ENCODE measurements around the gene ME2. TPM values are rescaled to one million over a fixed set of nuclear protein-coding genes. Genes with fewer than 3 reads are reported as not detected.

ME2 gene
- total RNA-seq, 2 donors from 2014 or later: 24.1 to 29.3 TPM

DNA sequence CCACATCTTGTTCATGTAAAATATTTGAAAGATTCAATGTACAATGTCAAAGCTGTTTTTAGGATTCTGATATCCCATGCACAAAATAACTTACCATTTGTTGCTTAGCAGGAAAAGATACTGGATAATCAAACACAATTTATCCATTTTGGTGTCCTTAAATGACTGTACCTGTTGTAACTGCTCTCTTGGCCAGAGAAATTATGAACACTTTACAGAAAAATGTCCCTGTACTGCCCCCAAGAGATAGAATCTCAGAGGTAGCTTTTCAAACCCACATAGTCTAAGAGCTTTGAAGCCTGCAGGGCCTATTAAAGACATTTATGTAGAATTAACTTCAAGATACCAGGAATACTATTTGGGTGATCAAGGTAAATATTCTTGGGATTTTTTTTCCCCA is 12.2 kb upstream of the ME2 start:
- H3K9me3 ChIP-seq: no peaks in the 10 kb centered on the region
- no peak overlapping the region for H3K4me3 ChIP-seq
- no peaks in the 10 kb centered on the region for H3K27me3 ChIP-seq
- no peak overlapping the region for H3K27ac ChIP-seq
- no peaks in the 10 kb centered on the region for H3K36me3 ChIP-seq (replicated peaks in 1 of 2; ENCODE audit: insufficient read depth in 1 of 2, low read depth in 2 of 2)
- DNase-seq (no peak), ATAC-seq (no peak)
- intact Hi-C loops (cut with DNase I): no loop called here
- no peak for TF ChIP-seq POLR2A (IDR thresholded peaks at IDR 0.05)
- TF ChIP-seq, protein P1, sequence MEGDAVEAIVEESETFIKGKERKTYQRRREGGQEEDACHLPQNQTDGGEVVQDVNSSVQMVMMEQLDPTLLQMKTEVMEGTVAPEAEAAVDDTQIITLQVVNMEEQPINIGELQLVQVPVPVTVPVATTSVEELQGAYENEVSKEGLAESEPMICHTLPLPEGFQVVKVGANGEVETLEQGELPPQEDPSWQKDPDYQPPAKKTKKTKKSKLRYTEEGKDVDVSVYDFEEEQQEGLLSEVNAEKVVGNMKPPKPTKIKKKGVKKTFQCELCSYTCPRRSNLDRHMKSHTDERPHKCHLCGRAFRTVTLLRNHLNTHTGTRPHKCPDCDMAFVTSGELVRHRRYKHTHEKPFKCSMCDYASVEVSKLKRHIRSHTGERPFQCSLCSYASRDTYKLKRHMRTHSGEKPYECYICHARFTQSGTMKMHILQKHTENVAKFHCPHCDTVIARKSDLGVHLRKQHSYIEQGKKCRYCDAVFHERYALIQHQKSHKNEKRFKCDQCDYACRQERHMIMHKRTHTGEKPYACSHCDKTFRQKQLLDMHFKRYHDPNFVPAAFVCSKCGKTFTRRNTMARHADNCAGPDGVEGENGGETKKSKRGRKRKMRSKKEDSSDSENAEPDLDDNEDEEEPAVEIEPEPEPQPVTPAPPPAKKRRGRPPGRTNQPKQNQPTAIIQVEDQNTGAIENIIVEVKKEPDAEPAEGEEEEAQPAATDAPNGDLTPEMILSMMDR (IDR thresholded peaks at IDR 0.05): peak in 5 of 7 experiments; percentile 19 to 54 (median 40)
- H3K4me1 ChIP-seq: no peaks in the 10 kb centered on the region

DNA sequence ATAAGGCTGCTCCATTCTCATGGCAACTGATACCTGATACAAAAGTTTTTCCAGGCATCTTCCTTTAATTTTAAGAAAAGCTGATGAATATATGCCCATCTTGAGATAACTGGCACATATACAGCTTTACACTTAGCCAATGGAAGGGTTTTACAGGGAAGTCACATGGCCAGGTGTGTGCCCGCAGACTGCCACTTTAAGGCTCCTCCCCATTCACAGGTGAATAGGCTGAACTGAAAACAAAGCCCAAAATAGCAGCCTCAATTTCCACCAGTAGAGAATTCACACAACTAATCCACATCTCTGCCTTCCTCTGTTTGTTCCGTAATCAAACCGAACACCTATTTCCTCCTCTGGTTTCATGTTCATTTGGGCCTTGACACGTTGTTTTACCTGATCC is 9.8 kb upstream of the ME2 start:
- Histone ChIP-seq H3K9me3 (no peaks in the 10 kb centered on the region), H3K27ac (no peak overlapping the region), H3K4me3 (no peak overlapping the region), H3K4me1 (no peaks in the 10 kb centered on the region), H3K27me3 (no peaks in the 10 kb centered on the region), H3K36me3 (replicated peaks in 1 of 2; ENCODE audit: insufficient read depth in 1 of 2, low read depth in 2 of 2) (no peaks in the 10 kb centered on the region)
- TF ChIP-seq, protein P1 (IDR thresholded peaks at IDR 0.05): no peak
- no peak for TF ChIP-seq POLR2A (IDR thresholded peaks at IDR 0.05)
- DNase-seq (no peak), ATAC-seq (no peak)
- intact Hi-C loops (cut with DNase I): no loop called here
- 80 to 82% methylated on average over 4 of the region's 4 CpGs for WGBS, 2 donors

DNA sequence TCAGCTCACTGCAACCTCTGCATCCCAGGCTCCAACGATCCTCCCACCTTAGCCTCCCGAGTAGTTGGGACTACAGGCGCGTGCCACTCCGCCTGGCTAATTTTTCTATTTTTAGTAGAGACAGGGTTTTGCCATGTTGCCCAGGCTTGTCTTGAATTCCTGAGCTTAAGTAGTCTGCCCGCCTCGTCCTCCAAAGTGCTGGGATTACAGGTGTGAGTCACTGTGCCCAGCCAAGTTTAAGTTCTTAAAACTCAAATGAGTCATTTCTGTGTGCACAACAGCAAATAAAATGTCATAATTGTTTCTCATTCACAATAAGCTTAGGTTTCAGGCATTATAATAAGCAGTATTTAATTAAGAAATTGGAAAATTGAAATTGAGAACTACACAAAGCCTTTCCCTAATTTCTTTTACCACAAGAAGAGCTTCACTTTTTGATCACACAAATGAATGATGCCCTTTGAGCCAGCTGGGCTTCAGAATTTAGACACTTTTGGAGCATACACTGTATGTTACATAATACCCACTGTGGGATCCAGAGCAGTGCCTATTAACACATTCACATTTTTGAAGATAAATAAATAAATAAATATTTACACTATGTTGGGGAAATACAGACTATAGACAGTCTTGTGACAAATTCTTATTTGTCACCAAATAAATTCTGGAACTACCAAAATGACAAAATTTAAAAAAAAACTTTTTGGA is 8.6 kb upstream of the ME2 start:
- 87 to 91% methylated on average over 7 of the region's 7 CpGs for WGBS, 2 donors
- TF ChIP-seq POLR2A (IDR thresholded peaks at IDR 0.05): no peak
- TF ChIP-seq, protein P1 (IDR thresholded peaks at IDR 0.05): no peak
- no peak for ATAC-seq
- Histone ChIP-seq H3K4me3 (no peak overlapping the region), H3K36me3 (replicated peaks in 1 of 2; ENCODE audit: insufficient read depth in 1 of 2, low read depth in 2 of 2) (no peaks in the 10 kb centered on the region), H3K27ac (no peak overlapping the region), H3K4me1 (no peaks in the 10 kb centered on the region), H3K9me3 (no peaks in the 10 kb centered on the region), H3K27me3 (no peaks in the 10 kb centered on the region)
- intact Hi-C loops (cut with DNase I): no loop called here
- DNase-seq: peak in 1 of 4 donors; percentile 31

DNA sequence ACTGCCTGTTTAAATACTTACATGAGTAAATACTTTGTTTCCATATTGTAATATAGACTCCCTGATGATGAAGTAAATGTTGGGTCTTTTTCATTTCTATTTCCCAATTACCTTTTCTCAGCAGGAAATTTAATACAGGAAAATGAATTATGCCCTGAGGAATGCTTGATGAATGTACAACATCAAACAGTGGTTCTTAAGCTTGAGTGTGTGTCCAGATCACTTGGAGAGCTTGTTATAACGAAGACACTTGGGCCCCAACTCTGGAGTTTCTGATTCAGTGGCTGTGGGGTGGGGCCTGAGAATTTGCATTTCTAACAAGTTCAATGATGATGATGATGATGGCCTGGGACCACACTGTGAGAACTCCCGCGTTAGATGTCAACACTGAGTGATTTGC is 7.1 kb upstream of the ME2 start:
- H3K27ac ChIP-seq: no peak overlapping the region
- no peaks in the 10 kb centered on the region for H3K27me3 ChIP-seq
- ATAC-seq (no peak), DNase-seq (no peak)
- H3K4me1 ChIP-seq: no peaks in the 10 kb centered on the region
- H3K9me3 ChIP-seq: no peaks in the 10 kb centered on the region
- no peak for TF ChIP-seq POLR2A (IDR thresholded peaks at IDR 0.05)
- TF ChIP-seq, protein P1 (IDR thresholded peaks at IDR 0.05): no peak
- intact Hi-C loops (cut with DNase I): no loop called here
- H3K4me3 ChIP-seq: no peak overlapping the region
- WGBS, 2 donors: 79 to 87% methylated on average over 3 of the region's 3 CpGs
- H3K36me3 ChIP-seq (replicated peaks in 1 of 2; ENCODE audit: insufficient read depth in 1 of 2, low read depth in 2 of 2): no peaks in the 10 kb centered on the region

DNA sequence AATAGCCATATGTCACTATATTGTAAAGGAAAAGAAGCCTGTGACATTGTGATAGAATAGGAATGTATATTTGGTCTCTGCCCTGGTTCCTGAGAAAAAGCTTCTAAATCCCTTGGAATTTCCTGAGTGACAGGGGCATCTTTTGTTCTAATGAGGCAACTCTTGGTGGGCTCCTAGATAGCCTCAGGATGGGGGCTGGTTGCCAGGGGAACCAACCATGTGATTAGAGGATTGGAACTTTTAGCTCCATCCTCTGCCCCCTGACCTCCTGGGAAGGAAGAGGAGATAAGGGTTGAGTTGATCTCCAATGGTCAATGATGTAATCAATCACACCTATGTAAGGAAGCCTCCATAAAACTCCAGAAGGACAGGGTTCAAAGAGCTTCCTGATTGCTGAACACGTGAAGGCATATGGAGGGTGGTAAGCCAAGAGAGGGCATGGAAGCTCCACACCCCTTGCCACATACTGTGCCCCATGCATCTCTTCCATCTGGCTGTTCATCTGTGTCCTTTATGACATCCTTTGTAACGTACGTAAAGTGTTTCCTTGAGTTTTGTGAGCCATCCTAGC is 2.9 kb upstream of the ME2 start:
- Histone ChIP-seq H3K36me3 (replicated peaks in 1 of 2; ENCODE audit: insufficient read depth in 1 of 2, low read depth in 2 of 2) (no peaks in the 10 kb centered on the region), H3K27me3 (no peaks in the 10 kb centered on the region), H3K4me1 (peaks cover 15% of the 10 kb centered on the region), H3K9me3 (no peaks in the 10 kb centered on the region), H3K27ac (no peak overlapping the region), H3K4me3 (no peak overlapping the region)
- ATAC-seq (no peak), DNase-seq (no peak)
- intact Hi-C loops (cut with DNase I): no loop called here
- 58 to 76% methylated on average over 3 of the region's 3 CpGs for WGBS, 2 donors
- TF ChIP-seq, protein P1 (IDR thresholded peaks at IDR 0.05): no peak
- TF ChIP-seq POLR2A (IDR thresholded peaks at IDR 0.05): no peak

All from body of pancreas (tissue), 4 donors.